ENCODE results near the gene ZNF853.
"Not testable (repeated sequence)": the region's sequence is repeated elsewhere in the genome, so short reads cannot be mapped to it uniquely, and the experiment has no call there.

Gene ZNF853

GRCh38 chr7:6614953-6615722 lies at the start of gene ZNF853:
Gene ZNF853 (plus strand): TSS chr7:6615610. CDS start chr7:6616175, 565 bp downstream.
- H3K27me3 Mint-ChIP-seq = peaks cover 64% of the 10 kb centered on the region
- H3K4me1 Mint-ChIP-seq (ENCODE audit: low read depth) = no peaks in the 10 kb centered on the region
- no peak within 1 kb of the TSS for H3K27ac Mint-ChIP-seq
- intact Hi-C loops (cut with micrococcal nuclease) = no loop called here
- no peaks in the 10 kb centered on the region for H3K36me3 Mint-ChIP-seq (ENCODE audit: low read depth)
- H3K4me3 Mint-ChIP-seq = peak within 1 kb of the TSS; percentile 44
- H3K9me3 Mint-ChIP-seq = no peaks in the 10 kb centered on the region

GRCh38 chr7:6565655-6566054 lies 49.8 kb upstream of the ZNF853 start:
- Mint-ChIP-seq H3K9me3 (no peaks in the 10 kb centered on the region), H3K27ac (no peak overlapping the region), H3K36me3 (ENCODE audit: low read depth) (no peaks in the 10 kb centered on the region), H3K4me1 (ENCODE audit: low read depth) (no peaks in the 10 kb centered on the region), H3K27me3 (peaks cover 7% of the 10 kb centered on the region), H3K4me3 (no peak overlapping the region)
- intact Hi-C loops (cut with micrococcal nuclease) = no loop called here

DNA sequence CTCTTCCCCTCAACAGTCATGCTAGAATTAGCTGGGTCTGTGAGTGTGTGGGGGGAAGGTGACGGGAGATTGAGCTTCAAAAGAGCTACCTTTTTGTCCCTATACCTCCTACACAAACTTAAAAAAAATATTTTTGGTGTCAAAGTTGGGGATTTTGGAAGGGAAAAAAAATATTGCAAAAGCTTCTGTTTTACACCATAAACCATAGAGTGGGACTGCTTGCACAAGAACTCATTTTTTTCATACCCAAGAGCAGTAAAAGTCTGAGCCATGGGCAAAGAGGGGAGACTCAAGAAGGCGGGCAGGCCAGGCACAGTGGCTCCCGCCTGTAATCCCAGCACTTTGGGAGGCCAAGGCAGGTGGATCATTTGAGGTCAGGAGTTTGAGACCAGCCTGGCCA lies 47.5 kb upstream of the ZNF853 start:
- Mint-ChIP-seq H3K27ac (no peak overlapping the region), H3K9me3 (no peaks in the 10 kb centered on the region), H3K4me3 (no peak overlapping the region), H3K4me1 (ENCODE audit: low read depth) (no peaks in the 10 kb centered on the region), H3K36me3 (ENCODE audit: low read depth) (no peaks in the 10 kb centered on the region), H3K27me3 (peaks cover 11% of the 10 kb centered on the region)
- intact Hi-C loops (cut with micrococcal nuclease) = no loop called here

DNA sequence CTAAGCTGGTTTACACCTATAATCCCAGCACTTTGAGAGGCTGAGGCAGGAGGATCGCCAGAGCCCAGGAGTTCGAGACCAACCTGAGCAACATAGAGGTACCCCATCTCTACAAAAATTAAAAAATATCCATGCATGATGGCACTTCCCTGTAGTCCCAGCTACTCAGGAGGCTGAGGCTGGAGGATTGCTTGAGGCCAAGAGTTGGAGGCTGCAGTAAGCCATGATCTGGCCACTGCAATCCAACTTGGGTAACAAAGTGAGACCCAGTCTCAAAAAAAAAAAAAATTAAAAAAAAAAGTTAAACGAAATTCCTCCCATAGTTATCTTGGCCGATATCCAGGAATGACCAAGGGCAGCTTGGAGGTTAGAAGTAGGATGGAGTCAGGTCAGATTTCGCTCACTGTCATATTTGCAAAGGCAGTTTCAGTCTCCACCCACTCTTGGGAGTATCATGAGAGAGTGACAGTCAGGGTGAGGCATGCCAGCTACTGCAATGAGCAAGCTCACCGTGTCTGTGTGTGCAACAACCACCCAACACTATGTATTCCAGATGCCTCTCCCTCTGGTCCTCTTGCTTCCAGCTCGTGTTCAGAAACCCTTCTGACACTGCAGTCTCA lies 44.1 kb upstream of the ZNF853 start:
- intact Hi-C loops (cut with micrococcal nuclease) = no loop called here
- H3K27me3 Mint-ChIP-seq = peaks cover 15% of the 10 kb centered on the region

DNA sequence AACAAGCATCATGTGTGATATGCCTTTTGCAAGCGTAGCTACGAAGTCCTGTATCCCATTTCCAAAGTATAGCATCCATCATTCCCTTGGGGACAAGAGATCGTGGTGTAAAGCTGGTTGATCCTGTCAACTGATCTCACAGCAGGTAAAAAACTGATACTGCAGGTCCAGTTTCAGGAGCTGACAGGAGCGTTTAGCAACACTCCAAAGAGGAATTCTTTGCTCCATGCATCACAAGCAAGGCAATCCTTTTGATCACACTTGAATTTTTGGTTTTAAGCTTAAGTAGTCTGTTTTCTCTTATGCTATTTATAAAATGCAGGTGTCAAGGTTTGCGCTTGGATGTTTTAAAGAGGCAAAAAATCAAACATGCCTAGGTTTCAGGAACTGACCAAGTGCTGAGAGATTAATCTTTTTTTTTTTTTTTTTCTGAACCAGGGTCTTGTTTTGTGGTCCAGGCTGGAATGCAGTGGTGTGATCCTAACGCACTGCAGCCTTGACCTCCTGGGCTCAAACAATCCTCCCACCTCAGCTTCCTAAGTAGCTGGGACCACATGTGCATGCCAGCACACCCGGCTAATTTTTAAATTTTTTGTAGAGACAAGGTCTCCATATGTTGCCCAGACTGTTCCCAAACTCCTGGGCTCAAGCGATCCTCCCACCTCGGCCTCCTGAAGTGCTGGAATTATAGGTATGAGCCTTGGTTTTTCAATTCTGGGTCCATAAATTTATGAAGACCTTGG lies 40.0 kb upstream of the ZNF853 start:
- no peak overlapping the region for H3K27ac Mint-ChIP-seq
- H3K27me3 Mint-ChIP-seq = peaks cover 9% of the 10 kb centered on the region
- intact Hi-C loops (cut with micrococcal nuclease) = no loop called here
- H3K4me3 Mint-ChIP-seq = no peak overlapping the region
- H3K4me1 Mint-ChIP-seq (ENCODE audit: low read depth) = peaks cover 23% of the 10 kb centered on the region
- H3K9me3 Mint-ChIP-seq = no peaks in the 10 kb centered on the region
- peaks cover 12% of the 10 kb centered on the region for H3K36me3 Mint-ChIP-seq (ENCODE audit: low read depth)

More for the DNA sequence above, 44.1 kb upstream of the ZNF853 start:
- Mint-ChIP-seq H3K27ac (no peak overlapping the region), H3K4me1 (ENCODE audit: low read depth) (no peaks in the 10 kb centered on the region), H3K36me3 (ENCODE audit: low read depth) (no peaks in the 10 kb centered on the region), H3K4me3 (no peak overlapping the region), H3K9me3 (no peaks in the 10 kb centered on the region)

DNA sequence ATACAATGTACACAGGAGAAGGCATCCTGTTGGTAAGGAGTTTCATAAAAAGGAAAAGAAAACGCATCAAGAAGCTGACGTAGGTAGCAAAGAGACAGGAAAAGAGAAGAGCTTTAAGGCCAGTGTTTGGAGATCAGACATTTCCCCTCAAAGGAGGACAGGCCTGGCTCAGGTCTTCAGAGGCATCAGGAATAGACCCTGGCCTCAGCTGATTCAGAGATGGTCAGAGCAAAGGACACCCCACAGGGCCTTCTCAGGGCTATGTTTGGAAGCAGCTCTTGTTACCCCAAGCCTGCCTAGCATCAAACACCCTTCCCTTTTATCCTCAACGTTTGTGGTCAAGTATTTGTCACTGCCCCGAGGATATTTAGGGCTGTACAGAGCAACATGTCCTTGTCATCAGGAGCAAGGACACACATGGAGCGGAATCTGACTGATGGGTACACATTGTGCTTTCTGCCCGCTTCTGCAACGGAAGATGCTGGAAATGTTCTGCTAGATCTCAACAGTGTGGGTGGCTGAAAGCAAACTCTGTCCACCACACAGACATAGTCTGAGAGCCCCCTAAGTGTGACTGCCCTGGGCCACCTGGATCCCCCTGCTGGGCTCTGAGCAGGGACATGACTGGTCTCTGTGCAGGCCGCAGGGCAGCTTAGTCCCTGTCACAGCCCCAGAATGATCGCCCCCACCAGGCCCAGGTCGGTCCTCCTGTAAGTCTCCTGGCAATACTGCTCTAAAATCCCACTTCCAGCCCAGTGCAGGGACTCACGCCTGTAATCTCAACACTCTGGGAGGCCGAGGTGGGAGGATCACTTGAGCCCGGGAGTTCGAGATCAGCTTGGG lies 39.2 kb upstream of the ZNF853 start:
- H3K4me3 Mint-ChIP-seq = peak overlapping the region; percentile 44
- H3K4me1 Mint-ChIP-seq (ENCODE audit: low read depth) = peaks cover 28% of the 10 kb centered on the region
- H3K36me3 Mint-ChIP-seq (ENCODE audit: low read depth) = peaks cover 20% of the 10 kb centered on the region
- intact Hi-C loops (cut with micrococcal nuclease) = no loop called here
- H3K27ac Mint-ChIP-seq = peak overlapping the region; percentile 90
- peaks cover 9% of the 10 kb centered on the region for H3K27me3 Mint-ChIP-seq
- no peaks in the 10 kb centered on the region for H3K9me3 Mint-ChIP-seq

DNA sequence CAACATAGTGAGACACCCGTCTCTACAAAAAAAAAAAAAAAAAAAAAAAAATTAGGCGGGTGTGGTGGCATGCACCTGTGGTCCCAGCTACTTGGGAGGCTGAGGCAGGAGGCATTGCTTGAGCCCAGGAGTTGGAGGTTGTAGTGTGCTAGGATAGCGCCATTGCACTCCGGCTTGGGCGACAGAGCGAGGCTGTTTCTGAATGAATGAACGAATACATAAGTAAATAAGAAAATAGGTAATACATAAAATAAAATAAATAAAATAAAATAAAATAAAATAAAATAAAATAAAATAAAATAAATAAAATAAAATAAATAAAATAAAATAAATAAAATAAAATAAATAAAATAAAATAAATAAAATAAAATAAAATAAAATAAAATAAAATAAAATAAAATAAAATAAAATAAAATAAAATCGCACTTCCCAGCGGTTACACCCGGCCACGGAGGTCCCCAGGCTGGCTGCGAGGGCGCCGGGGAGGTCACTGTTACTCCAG lies 38.5 kb upstream of the ZNF853 start:
- Mint-ChIP-seq H3K27ac (peak overlapping the region; percentile 90), H3K4me1 (ENCODE audit: low read depth) (peaks cover 33% of the 10 kb centered on the region), H3K4me3 (peak overlapping the region; percentile 88), H3K36me3 (ENCODE audit: low read depth) (peaks cover 27% of the 10 kb centered on the region)
- intact Hi-C loops (cut with micrococcal nuclease) = loop anchor here (1.0 kb wide), 1 partner anchor 13 kb away; the partner anchor contains the start of gene INTS15
- not testable (repeated sequence) for H3K27me3 Mint-ChIP-seq, H3K9me3 Mint-ChIP-seq

DNA sequence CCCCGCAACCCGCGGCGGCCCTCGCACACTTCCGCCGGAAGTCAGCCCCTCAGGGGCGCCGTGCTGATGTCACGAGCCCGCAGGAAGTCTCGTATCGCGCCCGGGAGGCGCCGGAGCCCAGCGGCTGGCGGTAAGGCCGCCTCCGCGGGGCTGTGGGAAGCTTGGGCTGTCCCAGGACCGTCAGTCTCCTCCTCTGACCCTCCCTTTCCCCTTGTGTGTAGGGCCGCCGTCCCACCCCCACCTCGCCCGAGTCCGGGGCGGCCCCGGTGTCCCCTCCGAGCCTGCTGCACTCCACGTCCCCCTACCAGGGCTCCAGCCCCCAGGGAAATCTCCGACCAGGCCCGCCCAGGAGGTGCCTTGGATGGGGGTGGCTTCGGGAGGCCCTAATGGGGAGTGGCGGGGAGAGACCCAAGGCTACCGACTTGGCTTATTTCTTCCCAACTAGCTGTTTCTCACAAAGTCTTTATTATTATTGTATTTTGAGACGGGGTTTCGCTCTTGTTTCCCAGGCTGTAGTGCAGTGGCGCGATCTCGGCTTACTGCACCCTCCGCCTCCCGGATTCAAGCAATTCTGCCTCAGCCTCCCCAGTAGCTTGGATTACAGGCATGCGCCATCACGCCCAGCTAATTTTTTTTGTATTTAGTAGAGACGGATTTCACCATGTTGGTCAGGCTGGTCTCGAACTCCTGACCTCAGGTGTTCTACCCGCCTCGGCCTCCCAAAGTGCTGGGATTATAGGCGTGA lies 37.9 kb upstream of the ZNF853 start, which contains the start of gene ZDHHC4:
Gene ZDHHC4, plus strand, starts transcription at position 86 of the 745 bp plus-strand sequence. CDS start 3,108 bp downstream, outside the sequence.
- Mint-ChIP-seq H3K4me3 (peak within 1 kb of the TSS; percentile 88), H3K27me3 (peaks cover 8% of the 10 kb centered on the region), H3K36me3 (ENCODE audit: low read depth) (peaks cover 33% of the 10 kb centered on the region), H3K27ac (peak within 1 kb of the TSS; percentile 90), H3K4me1 (ENCODE audit: low read depth) (peaks cover 33% of the 10 kb centered on the region), H3K9me3 (no peaks in the 10 kb centered on the region)
- intact Hi-C loops (cut with micrococcal nuclease) = loop anchor here (1.0 kb wide), 1 partner anchor 13 kb away; the partner anchor contains the start of gene INTS15

GRCh38 chr7:6578114-6579084 lies 37.0 kb upstream of the ZNF853 start:
- peaks cover 2% of the 10 kb centered on the region for H3K27me3 Mint-ChIP-seq
- peak overlapping the region; percentile 88 for H3K4me3 Mint-ChIP-seq
- intact Hi-C loops (cut with micrococcal nuclease) = no loop called here
- H3K27ac Mint-ChIP-seq = peak overlapping the region; percentile 90
- H3K36me3 Mint-ChIP-seq (ENCODE audit: low read depth) = peaks cover 42% of the 10 kb centered on the region
- H3K9me3 Mint-ChIP-seq = no peaks in the 10 kb centered on the region
- H3K4me1 Mint-ChIP-seq (ENCODE audit: low read depth) = peaks cover 33% of the 10 kb centered on the region

DNA sequence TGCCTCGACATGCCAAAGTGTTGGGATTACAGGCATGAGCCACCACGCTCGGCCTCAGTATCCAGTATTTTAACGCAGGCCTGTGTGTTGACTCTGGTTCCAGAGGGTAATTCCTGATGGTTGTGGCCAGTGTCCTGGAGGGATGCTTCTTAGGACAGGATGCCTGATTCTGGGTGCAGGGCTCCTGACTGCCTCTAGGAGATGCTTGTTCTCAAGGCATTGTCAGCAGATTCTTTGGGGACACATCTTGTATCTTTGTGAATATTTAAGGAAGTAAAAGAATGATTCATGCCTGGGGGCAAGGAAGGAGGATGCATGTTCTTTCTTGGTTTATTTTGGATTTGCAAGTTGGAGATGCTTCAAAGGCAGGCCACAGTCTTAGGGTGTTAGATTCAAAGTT lies 36.0 kb upstream of the ZNF853 start:
- Mint-ChIP-seq H3K27ac (peak overlapping the region; percentile 90), H3K4me1 (ENCODE audit: low read depth) (peaks cover 33% of the 10 kb centered on the region), H3K4me3 (no peak overlapping the region), H3K36me3 (ENCODE audit: low read depth) (peaks cover 51% of the 10 kb centered on the region), H3K27me3 (no peaks in the 10 kb centered on the region), H3K9me3 (no peaks in the 10 kb centered on the region)
- intact Hi-C loops (cut with micrococcal nuclease) = no loop called here

DNA sequence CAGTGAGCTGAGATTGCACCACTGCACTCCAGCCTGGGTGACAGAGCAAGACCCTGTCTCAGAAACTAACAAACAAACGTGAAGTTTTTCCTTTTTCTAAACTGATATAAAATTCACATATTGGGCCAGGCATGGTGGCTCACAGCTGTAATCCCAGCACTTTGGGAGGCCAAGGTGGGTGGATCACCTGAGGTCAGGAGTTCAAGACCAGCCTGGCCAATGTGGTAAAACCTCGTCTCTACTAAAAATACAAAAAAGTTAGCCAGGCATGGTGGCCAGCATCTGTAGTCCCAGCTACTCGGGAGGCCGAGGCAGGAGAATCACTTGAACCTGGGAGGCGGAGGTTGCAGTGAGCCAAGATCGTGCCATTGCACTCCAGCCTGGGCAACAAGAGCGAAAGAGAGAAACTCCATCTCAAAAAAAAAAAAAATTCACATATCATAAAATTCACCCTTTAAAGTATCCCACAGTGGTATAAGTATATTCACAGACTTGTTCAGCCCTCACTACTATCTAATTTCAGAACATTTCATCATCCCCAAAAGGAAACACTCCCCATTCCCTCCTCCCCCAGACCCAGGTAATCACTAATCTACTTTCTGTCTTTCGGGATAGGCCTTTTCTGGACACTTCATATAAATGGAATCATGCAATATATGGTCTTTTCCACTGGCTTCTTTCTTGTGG lies 29.5 kb upstream of the ZNF853 start:
- Mint-ChIP-seq H3K36me3 (ENCODE audit: low read depth) (peaks cover 78% of the 10 kb centered on the region), H3K4me1 (ENCODE audit: low read depth) (peaks cover 18% of the 10 kb centered on the region)
- intact Hi-C loops (cut with micrococcal nuclease) = loop anchor here (5.0 kb wide), 1 partner anchor 141 kb away; no protein-coding TSS in a partner anchor
- H3K27me3 Mint-ChIP-seq, H3K4me3 Mint-ChIP-seq, H3K27ac Mint-ChIP-seq, H3K9me3 Mint-ChIP-seq: not testable (repeated sequence)

Measured in dendritic cell treated with granulocyte-macrophage colony-stimulating factor and Interleukin-4, amounts not matched to agents 40 ng/mL and 50 ng/mL, for 4 days (primary cell).